GM21515 (cell line): Measurements from ENCODE around the gene HDGFL3.
A peak's percentile ranks its signal among the peaks of the same experiment; 100 is the strongest.
"Not testable (repeated sequence)": the region's sequence is repeated elsewhere in the genome, so short reads cannot be mapped to it uniquely, and the experiment has no call there.

Experiments used
- ATAC-seq: cut with Tn5 transposase; IDR thresholded peaks from one replicate; pipeline ENCODE4 v1.9.1; 2021; ENCODE audit not compliant: unreplicated experiment

HDGFL3 gene

GRCh38 chr15:83207660-83208366, at the start of gene HDGFL3:
Gene HDGFL3 (minus strand): TSS chr15:83207823. CDS start chr15:83207414, 409 bp downstream.
- peak; percentile 41 for ATAC-seq

GRCh38 chr15:83250781-83251180, 43.2 kb upstream of the HDGFL3 start:
- ATAC-seq, result no peak

- no peak for ATAC-seq
Observed at GRCh38 chr15:83249030-83249343, 41.4 kb upstream of the HDGFL3 start.

GRCh38 chr15:83248151-83249029, 40.8 kb upstream of the HDGFL3 start:
- no peak for ATAC-seq

- ATAC-seq, result no peak
Observed at GRCh38 chr15:83243634-83244033, 36.0 kb upstream of the HDGFL3 start.

GRCh38 chr15:83230242-83230641, 22.6 kb upstream of the HDGFL3 start:
- no peak for ATAC-seq

GRCh38 chr15:83225449-83225848, 17.8 kb upstream of the HDGFL3 start:
- no peak for ATAC-seq

- ATAC-seq, result not testable (repeated sequence)
Observed at GRCh38 chr15:83221781-83222180, 14.2 kb upstream of the HDGFL3 start.

- ATAC-seq, result no peak
Observed at GRCh38 chr15:83219026-83219425, 11.4 kb upstream of the HDGFL3 start.

- ATAC-seq, result no peak
Observed at GRCh38 chr15:83215306-83215705, 7.7 kb upstream of the HDGFL3 start.

GRCh38 chr15:83210619-83211018, 3.0 kb upstream of the HDGFL3 start:
- no peak for ATAC-seq

- no peak for ATAC-seq
Observed at GRCh38 chr15:83209333-83209732, 1.7 kb upstream of the HDGFL3 start.

- ATAC-seq, result no peak
Observed at GRCh38 chr15:83208367-83208661, 691 bp upstream of the HDGFL3 start.

- peak; percentile 27 for ATAC-seq
Observed at GRCh38 chr15:83207009-83207659, 489 bp downstream of the HDGFL3 start.

GRCh38 chr15:83206526-83207008, 1.1 kb downstream of the HDGFL3 start:
- no peak for ATAC-seq

- ATAC-seq, result no peak
Observed at GRCh38 chr15:83205725-83206324, 1.8 kb downstream of the HDGFL3 start.

GRCh38 chr15:83204697-83205096, 2.9 kb downstream of the HDGFL3 start:
- no peak for ATAC-seq

- ATAC-seq, result no peak
Observed at GRCh38 chr15:83203543-83203942, 4.1 kb downstream of the HDGFL3 start.

GRCh38 chr15:83200589-83200988, 7.0 kb downstream of the HDGFL3 start:
- no peak for ATAC-seq

- ATAC-seq, result no peak
Observed at GRCh38 chr15:83200162-83200561, 7.5 kb downstream of the HDGFL3 start.

GRCh38 chr15:83199288-83199687, 8.3 kb downstream of the HDGFL3 start:
- ATAC-seq, result peak; percentile 81
